Superior temporal gyrus (tissue), 1 donor: ENCODE results near the gene DYRK4.

Source experiments
- DNase-seq: peaks from one replicate; pipeline ENCODE4 v3.0.0-alpha.2; 2016; ENCODE audit errors: extremely low spot score

DYRK4 gene

GRCh38 chr12:4621511-4621910 lies 59.5 kb downstream of the DYRK4 start:
- no peak for DNase-seq

GRCh38 chr12:4626543-4626942 lies 64.5 kb downstream of the DYRK4 start:
- DNase-seq, result no peak

GRCh38 chr12:4628406-4628805 lies 66.4 kb downstream of the DYRK4 start:
- no peak for DNase-seq

GRCh38 chr12:4630262-4630661 lies 68.3 kb downstream of the DYRK4 start:
- DNase-seq, result no peak

- DNase-seq, result no peak
These were observed 81.7 kb downstream of the DYRK4 start for GRCh38 chr12:4643747-4644146.

GRCh38 chr12:4645023-4645422 lies 83.0 kb downstream of the DYRK4 start:
- DNase-seq, result no peak

- DNase-seq, result peak; percentile 18
These were observed 86.1 kb downstream of the DYRK4 start for GRCh38 chr12:4648104-4648500.

GRCh38 chr12:4648501-4649357 lies 86.7 kb downstream of the DYRK4 start, which contains the start of the genes AKAP3 and NDUFA9:
AKAP3 (minus strand) TSS chr12:4649051; CDS start chr12:4638196, 10,855 bp downstream.
NDUFA9 (plus strand) TSS chr12:4649114; CDS start chr12:4649127, 13 bp downstream.
- DNase-seq, result peak; percentile 95

GRCh38 chr12:4649358-4649661 lies 87.3 kb downstream of the DYRK4 start:
- no peak for DNase-seq

- DNase-seq, result no peak
These were observed 91.2 kb downstream of the DYRK4 start for GRCh38 chr12:4653257-4653656.

- no peak for DNase-seq
These were observed 91.7 kb downstream of the DYRK4 start for GRCh38 chr12:4653691-4654090.
